ENCODE data around the gene CRHR2.
"Not testable (repeated sequence)": the region's sequence is repeated elsewhere in the genome, so short reads cannot be mapped to it uniquely, and the experiment has no call there.

The CRHR2 gene

DNA sequence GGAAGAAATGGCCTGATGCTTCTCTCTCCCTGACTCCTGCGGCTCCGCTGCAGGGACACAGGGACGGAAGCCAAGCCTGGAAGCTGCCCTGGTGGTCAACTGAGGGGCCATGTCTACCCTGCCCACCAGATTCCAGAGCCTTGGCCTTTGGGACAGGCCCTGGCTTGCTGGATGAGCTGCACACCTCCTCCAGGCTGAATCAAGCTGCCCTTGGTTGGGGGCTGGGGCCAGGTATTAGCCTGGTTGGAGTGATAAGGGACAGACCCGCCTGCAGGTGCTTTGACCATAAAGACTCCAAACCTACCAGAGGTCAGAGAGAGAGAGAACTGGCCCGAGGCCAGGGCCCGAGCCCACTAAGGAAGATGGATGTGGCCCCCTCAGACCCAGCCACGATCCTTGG, 30.1 kb downstream of the CRHR2 start:
- DNase-seq = no peak

DNA sequence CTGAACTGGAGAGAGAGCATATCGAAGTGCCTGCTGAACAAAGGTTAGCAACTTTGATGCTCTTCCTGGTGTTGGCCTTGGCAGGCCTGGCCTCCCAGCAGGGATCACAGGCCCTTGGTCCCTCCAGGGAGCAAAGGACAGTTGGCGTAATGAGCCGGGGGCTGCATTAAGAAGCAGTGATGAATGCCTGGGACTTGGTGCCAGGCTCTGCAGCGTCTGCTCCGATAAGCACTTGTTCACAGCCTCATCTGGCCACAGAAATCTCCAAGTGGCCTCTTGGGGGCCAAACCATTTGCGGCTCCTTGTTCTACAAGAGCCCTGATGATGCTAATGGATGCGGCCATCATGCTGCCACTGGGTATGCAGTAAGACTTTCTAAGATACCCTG, 31.8 kb downstream of the CRHR2 start:
- DNase-seq = no peak

DNA sequence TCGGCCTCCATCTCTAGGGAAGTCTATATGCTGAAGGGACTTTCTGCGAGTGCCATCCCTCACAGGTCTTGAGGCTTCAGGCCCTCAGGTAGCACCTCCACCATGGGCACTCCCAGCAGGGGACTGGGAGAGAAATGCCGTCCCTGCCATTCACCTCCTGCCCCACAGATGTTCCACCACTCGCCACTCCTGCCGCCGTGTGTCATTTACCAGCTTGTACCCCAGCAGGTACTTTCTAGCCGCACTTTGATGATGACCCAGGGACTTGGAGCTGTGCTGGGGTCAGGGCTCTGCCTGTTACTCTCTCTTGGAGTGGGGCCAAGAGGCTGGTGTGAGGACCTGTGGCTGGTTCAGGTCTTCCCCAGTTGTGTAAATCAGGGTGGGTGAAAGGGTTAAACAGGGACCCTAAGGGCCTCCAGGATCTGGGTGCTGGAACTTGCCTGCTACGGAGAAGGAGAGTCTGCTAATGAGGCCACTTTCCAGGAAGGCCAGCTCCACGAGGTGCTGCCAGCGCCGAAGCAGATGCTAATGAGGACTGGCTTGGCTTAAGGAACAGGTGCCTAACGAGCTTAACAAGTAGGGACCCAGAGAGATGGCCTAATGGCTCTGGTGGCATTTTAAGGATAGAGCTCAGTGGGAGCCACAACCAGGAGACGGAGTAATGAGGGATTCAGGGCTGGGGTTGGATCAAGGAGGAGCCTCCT, 32.4 kb downstream of the CRHR2 start:
- DNase-seq = no peak

DNA sequence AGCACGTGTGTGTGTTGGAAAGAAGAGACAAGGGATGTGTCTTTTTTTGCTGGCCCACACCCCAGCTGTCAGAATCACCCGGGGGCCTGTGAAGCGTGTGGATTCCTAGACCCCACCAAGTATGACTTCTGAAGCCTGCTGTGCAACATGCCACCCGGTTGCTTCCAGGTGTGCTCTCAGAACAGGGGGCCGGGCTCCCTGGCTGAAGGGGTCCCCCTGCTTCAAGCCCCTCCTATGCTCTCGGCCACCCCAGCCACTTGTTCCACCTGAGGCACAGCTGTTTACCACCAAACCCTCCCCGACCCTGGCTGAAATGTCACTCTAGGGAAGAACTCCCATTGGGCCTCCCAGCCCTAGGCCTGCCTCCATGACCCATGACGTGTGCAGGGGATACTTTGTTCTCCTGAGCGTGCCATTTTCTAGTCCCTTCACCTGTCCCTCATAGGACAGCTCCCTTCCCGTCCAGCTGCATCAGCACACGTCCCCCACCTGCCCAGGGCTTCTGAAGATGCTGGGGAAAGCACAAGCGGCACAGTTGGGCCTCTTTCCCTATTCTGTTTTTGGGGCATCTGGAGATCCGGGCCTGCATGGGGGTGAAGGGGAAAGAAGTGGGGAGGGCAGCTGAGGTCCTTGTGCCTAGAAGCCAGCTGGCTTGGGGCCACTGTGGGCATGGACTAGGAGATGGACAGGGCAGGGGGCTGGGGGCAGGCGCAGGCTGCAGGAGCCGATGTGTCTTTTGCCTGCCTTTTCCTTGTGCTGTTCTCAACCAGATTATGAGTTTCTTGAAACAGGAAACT, 33.3 kb downstream of the CRHR2 start:
- DNase-seq = no peak

DNA sequence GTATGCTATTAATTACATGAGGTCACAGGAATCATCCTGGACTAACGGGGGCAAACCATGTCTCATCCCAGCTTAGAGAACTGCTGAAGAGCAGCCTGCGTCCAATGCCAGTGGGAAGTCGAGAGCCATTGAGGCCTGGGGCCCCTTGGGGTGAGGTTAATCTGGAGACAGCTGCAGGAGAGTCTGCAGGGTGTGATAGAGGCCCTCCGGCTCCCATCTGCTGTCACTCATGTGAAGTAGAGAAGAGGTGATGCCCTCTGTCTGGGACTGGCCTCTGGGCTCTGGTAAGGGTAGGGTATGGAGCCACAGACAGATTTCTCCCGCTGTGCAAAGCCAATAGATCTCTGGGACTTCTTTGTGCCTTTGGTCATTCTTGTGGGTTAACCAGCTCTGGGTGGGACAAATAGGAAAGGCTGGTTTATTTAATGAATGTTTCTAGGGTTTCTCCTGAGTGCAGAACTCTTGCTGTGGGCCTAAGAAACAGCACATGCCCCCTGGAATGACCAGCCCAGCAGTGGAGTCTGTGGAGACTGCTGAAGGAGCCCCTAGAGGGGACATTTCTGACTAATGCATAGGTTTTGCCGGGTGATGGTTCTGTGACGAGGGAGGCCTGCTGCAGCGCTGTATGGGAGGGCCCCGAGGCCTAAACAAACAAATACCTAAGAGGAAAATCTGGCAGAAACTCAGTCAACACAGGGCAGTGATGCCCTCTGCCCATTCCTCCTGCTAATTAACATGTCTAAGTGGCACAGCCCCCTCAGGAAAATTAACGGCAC, 34.5 kb downstream of the CRHR2 start:
- no peak for DNase-seq

DNA sequence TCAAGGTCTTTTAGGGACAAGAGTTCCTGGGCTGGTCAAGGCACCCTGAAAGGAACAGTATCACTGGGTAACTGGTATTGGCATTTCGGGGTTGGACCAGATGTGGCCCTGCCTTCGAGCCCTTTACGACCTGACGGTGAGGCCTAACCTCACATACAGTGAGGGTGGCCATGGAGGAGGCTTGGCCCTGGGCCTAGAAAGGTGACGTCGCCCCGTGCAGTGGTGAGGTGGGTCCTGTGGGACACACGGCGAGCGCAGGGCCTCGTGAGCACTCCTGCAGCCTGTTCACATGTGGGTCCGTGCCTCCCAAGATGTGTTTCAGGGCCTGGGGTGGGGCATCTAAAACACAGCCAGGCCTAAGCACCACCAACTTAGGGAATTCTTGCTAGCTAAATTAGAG, 36.1 kb downstream of the CRHR2 start:
- DNase-seq = no peak

DNA sequence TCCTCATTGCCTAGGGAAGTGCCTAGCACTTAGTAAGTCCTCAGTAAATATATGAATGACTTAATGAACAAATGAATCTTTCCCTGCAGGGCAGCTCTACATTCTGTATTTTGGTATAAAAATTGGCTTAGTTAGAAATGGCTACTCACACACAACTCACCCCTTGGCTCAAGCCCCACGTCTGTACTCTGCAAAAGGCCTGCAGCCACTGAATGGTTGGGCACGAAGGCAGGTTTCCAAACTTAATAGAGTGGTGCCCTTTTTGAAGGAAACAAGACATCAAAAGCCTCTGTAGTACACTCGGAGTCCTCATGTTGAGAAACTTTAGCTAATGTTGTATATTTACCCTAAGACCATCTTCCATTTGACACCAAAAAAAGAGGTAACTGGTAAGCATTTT, 36.6 kb downstream of the CRHR2 start:
- no peak for DNase-seq

DNA sequence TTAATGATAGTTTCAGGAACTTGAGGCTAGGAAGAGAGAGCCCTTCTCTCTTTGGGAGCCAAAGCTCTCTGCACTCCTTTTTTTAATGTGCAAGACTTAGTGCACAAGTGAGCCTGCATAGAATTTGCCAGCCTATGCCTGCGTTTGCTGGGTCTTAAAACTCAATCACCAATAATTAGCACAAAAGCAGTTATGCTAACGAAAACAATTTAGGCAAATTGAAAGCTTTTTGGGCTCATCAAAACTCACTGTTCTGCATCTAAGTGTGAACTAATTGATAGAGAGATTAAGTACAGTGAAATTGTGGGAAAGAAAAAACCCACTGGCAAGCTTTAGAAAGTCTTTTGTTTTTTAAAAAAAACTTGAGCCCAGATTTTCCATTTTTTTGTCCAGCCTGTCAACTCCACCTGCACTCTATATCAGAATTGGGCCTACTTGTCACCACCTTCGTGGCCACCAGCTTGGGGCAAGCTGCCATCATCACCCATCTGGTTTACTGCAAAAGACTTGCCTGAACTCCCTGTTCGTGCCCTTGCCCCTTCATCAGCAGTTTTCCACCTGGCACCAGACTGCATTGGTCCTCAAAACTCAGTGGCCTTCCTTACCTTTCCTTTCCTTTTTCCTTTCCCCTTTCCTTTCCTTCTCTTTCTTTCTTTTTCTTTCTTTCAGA, 37.8 kb downstream of the CRHR2 start:
- DNase-seq = no peak

DNA sequence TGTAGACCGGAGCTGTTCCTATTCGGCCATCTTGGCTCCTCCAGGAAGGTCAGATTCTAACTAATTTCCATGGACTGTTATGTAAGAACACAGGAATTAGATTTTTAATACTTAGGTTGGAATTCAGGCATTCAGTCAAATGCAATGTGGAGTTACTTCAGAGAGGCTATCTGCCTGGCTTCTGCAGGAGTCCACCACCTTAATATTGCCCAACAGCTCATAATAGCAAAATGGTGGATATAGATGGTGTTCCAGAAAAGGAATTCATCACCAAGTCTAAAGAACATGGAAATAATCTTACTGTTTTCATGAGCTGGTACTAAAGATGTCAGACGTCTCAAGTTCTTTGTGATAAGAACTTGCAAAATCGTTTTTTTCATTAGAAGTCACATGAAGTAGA, 39.5 kb downstream of the CRHR2 start:
- DNase-seq = no peak

DNA sequence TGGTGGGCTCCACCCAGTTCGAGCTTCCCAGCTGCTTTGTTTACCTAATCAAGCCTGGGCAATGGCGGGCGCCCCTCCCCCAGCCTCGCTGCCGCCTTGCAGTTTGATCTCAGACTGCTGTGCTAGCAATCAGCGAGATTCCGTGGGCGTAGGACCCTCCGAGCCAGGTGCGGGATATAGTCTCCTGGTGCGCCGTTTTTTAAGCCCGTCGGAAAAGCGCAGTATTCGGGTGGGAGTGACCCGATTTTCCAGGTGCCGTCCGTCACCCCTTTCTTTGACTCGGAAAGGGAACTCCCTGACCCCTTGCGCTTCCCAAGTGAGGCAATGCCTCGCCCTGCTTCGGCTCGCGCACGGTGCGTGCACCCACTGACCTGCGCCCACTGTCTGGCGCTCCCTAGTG, 39.9 kb downstream of the CRHR2 start:
- not testable (repeated sequence) for DNase-seq

DNA sequence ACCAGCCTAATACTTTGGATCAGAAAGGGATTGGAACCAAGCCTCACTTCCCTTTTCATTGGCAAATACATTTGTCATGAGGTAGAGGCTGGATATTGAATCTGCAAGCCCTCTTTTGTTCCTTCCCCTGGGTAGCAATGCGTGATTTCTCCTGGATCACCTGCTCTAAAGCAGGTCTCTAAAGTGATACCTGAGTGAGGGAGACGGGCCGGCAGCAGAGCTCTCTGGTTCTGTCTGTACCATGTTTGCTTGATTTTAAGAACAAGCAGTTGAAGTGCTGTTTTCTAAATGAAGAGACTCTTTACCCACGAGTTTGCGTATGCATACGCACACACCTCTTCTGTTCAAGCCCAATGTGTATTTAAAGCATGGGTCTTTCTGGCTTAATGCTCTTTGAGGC, 46.5 kb downstream of the CRHR2 start:
- no peak for DNase-seq

DNA sequence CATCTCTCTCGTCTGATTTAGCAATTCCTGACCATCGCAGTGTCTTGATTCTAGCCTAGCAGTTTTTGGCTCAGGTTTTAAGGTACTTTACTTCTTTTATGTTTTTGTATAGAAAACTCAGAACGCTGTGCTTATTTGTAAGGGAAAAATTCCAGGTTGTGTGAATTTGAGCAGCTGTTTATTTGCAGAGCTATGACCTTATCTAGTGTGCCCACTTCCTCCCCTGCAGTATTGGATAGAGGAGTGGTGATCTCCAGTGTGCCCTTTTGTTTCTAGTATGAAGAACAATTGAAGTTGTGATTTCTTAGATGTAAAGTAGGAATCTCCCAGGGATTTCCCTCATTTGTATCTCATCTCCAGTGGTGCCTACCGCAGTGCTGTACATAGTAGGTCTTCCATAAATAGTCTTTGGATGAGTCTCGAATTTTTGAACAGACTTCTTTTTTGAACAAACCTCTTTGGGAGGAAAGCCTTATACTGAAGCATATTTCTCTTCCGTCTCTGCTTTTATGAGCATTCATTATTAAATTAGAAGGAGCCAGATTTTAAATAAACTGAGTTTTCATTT, 47.5 kb downstream of the CRHR2 start:
- DNase-seq = no peak

DNA sequence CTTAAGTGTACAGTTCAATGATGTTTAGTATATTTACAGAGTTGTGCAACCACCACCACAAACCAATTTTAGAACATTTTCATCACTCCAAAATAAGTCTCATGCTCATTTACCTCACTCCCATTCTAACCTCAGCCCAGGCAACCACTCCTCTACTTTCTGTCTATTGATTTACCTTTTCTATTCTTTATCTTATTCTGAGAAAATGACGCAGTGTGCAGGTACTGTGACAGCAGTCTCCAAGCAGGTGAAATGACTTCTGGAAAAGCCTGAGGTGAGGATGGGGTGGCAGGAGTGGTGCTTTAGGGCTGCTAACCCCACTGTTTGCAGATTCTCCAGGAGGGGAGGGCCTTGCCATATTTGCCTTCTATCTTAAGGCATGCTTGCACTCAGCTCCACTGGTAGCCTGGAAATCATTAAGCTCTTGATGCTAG, 48.0 kb downstream of the CRHR2 start:
- no peak for DNase-seq

DNA sequence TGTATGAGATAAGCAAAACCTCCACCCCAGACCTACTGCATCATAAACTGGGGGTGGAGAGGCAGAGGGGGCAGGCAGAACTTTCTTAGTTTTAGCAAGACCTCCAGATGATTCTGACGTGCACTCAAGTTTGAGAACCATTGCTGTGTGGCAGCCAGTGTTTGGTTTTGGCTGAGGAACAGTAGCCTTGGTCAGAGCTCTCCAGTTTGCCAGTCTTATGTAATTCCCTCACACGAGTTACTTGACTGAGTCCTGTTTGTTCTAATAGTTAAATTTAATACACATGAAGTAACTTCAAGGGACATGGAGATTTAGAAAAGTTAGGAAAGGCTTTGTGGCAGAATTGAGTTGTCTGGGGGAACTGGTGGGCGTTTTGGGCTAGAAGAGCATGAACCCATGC, 49.0 kb downstream of the CRHR2 start:
- DNase-seq = no peak

DNA sequence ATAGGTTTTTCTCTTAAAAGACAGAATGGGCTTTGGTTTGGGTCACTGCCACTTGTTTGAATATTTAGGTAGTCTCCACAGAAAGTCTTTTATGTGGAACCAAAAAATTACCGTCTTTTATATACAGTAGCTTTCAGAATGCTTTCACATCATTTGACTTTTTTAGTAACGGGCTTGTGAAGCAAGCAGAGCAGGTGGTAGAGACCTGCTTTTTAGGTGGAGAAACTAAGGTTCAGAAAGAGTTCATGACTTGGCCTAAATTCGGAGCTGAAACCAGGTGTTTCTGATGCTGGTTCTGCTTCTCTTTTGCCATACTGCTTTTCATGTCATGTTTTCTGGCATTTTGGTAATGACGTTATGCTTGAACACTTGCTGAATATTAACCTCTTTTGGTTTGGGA, 51.3 kb downstream of the CRHR2 start:
- no peak for DNase-seq

DNA sequence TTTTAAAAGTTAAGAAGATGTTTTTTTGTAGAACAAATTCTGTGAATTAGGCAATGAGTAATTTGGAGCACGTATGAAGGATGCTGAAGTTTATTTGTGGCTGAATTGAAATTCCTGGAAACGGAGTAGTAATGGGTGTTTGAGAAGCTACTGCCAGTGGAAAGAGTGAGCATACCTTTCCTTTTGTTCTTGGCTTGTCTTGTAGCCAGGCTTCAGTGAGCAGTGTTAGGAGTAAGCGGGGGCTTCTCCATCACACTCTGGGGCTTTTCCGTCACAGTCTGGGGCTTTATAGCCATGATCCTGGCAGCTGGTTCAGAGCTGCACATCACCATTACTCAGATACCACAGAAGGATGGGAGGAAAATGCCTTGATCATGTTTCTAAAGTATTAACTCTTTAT, 55.2 kb downstream of the CRHR2 start:
- no peak for DNase-seq

DNA sequence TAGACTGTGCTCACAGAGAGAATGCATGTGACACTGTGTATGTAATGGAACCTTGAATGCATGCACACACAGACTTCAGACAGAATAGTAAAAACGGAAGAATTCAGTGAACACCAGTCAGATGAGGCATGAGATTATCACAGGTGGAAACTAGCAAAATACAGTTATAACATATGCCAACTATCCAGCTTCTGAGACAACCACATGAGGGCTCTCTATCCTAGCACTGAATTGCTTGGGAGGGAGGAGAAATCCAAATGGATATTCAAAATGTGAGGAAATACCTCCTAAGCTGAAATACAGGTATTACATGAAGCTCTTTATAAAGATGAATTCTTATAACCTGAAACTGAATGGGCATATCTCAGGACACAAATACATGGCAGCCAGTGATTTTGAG, 57.0 kb downstream of the CRHR2 start:
- no peak for DNase-seq

DNA sequence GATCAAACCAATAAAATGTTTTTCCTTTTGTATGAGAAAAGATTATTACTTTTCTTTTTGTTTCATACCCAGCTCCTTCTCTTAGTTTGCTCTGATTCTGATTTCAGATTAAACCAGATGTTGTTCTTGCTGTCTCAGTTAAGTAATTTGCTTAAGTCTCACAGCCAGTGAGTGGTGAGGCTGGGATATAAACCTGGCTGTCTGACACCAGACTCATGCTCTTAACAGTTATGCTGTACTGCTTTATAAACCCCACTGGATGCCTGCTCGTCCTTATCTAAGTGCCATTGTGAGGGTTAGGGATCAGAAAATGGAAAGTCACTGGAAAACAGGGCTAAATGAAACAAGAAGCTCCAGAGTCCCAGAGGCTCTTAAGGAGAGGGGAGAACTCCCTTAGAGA, 63.3 kb downstream of the CRHR2 start:
- DNase-seq = no peak

DNA sequence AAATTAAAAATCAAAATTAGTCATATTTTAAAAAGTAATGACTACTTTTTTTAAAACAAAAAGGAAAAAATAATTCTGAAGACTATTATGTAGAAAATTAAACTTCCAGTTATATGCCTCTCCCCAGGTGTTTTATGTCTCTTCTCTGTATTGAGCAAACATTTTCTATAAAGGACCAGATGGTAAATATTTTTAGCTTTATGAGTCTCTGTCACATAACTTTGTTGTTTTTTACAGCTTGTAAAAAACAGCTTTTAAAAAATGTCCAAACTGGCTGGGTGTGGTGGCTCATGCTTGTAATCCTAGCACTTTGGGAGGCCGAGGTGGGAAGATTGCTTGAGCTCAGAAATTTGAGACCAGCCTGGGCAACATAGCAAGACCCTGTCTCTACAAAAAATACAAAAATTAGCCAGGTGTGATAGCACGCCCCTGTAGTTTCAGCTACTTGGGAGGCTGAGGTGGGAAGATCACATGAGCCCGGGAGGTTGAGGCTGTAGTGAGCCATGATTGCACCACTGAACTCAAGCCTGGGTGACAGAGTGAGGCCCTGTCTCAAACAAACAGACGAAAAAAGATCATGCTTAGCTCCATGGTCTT, 64.1 kb downstream of the CRHR2 start:
- no peak for DNase-seq

DNA sequence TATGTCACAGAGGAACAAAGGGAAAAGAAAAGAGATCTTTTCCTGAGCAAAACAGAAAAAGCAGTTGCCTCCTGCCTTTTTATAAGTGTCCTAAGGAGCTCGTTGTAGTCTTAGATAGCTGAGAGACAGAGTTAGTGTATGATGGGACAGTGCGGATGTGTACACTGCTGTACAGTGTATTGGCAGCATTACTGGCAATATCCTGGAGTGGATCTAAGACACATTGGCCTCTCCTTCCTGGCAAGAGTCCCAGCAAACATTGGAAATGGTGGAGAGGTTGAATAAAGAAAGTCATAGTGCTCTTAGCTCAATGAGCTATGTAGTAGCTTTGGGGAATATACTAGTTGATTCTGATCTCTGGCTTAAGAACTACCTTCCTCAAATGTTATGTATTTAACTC, 64.9 kb downstream of the CRHR2 start:
- DNase-seq = no peak

DNA sequence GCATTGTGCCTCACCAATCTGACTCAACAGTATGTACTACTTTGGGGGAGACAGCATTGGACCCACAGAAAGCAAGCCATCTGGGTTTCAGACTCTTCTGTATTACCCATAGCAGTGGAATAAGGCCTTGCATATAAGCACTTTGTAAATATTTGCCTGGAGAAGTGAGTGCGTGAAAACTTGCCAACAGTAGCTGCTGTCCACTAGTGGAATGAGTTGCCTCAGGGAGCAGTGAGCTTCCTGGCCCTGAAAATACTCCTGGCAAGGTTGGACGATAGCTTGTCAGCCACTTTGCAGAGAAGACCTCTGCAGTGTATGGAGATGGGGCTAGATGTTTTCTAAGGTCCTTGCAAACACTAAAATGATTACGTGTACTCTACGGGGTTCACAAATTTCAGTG, 65.9 kb downstream of the CRHR2 start:
- no peak for DNase-seq

Data from activated T-cell treated with anti-CD3 and anti-CD28 coated beads for 4 hours (primary cell).